K562 (cell line): ENCODE results near the gene SCAMP2. TPM values are rescaled to one million over a fixed set of nuclear protein-coding genes. Genes with fewer than 3 reads are reported as not detected.

Experiments used
- ATAC-seq: fragments of 200-7000 bp; cut with Tn5 transposase; 3 replicates; pipeline ENCODE4 v1.9.1; 2020; ENCODE audit warnings: moderate library complexity
- BruUV-seq: library from RNA; stranded (reverse); fragments of 400-500 nt; replicated peaks from 2 replicates; lab custom pipeline; 2021; lab: Mats Ljungman, UMichigan
- CTCF ChIA-PET: fragments of 300-600 bp; formaldehyde crosslinking; extraction: SDS; loops from one replicate; lab custom pipeline; 2021; ENCODE audit warnings: low intra/inter-chr PET ratio; lab: Yijun Ruan, JAX
- POLR2A ChIA-PET: fragments of 300-600, 350-650 bp; sonication (Branson Sonifier 250); formaldehyde crosslinking; extraction: SDS; loops from one replicate; lab custom pipeline; 2021; ENCODE audit warnings: antibody characterized with exemption, inconsistent platforms; lab: Yijun Ruan, JAX
- DNase-seq, 4 experiments: peaks; one replicate each; pipeline versions ENCODE4 v3.0.0 to v3.0.0-alpha.2; 2011 to 2018; ENCODE audit warnings: low spot score in 3 of 4, mixed read lengths in 3 of 4; ENCODE audit errors: extremely low read depth in 1 of 4
- FAIRE-seq: peaks from 2 replicates; lab custom pipeline; 2011; peaks lifted over from hg19 to GRCh38; lab: Jason Lieb, UNC
- H2AFZ ChIP-seq: 2 replicates; pipeline ENCODE4 v1.6.0; 2011; ENCODE audit warnings: low read depth, low read length, control low read depth, inconsistent platforms
- H3K27ac ChIP-seq: fragments of 200-600 bp; 3 replicates; pipeline ENCODE4 v1.8.0; 2011; ENCODE audit warnings: low read depth, mild to moderate bottlenecking, control low read depth, inconsistent platforms, low read length, moderate library complexity, mixed read lengths; ENCODE audit errors: extremely low read depth
- H3K27me3 ChIP-seq, 2 experiments: fragments of 300-600 bp in 1 of 2; 2 replicates in 1 of 2; 3 replicates in 1 of 2; pipeline versions ENCODE4 v1.6.0 to v1.8.0; 2011; ENCODE audit warnings: inconsistent platforms in 2 of 2, low read length in 2 of 2, mild to moderate bottlenecking in 1 of 2, mixed read lengths in 1 of 2, moderate library complexity in 1 of 2; ENCODE audit not compliant: control insufficient read depth in 2 of 2, insufficient read depth in 2 of 2
- H3K36me3 ChIP-seq: fragments of 300-600 bp; 3 replicates; pipeline ENCODE4 v1.8.0; 2011; ENCODE audit warnings: mild to moderate bottlenecking, low read length, inconsistent platforms; ENCODE audit not compliant: control insufficient read depth, insufficient read depth
- H3K4me1 ChIP-seq, 2 experiments: fragments of 200-600 bp in 1 of 2; replicated peaks in 1 of 2; 2 replicates in 1 of 2; 3 replicates in 1 of 2; pipeline versions ENCODE4 v1.5.1 to v1.8.0; 2011; ENCODE audit warnings: inconsistent platforms in 2 of 2, low read length in 2 of 2, mild to moderate bottlenecking in 1 of 2, mixed read lengths in 1 of 2, moderate library complexity in 1 of 2; ENCODE audit not compliant: control insufficient read depth in 2 of 2, insufficient read depth in 2 of 2
- H3K4me2 ChIP-seq: 2 replicates; pipeline ENCODE4 v1.6.1; 2011; ENCODE audit warnings: low read length, control low read depth, inconsistent platforms, mixed read lengths; ENCODE audit not compliant: insufficient read depth
- H3K4me3 ChIP-seq: fragments of 200-600 bp; sonication (generic), shearing (Covaris generic); 2 replicates; pipeline ENCODE4 v1.5.1; 2016; ENCODE audit warnings: control low read depth, inconsistent platforms
- H3K79me2 ChIP-seq: fragments of 200-600 bp; 3 replicates; pipeline ENCODE4 v1.8.0; 2011; ENCODE audit warnings: low read length, inconsistent platforms; ENCODE audit not compliant: control insufficient read depth, insufficient read depth
- H3K9ac ChIP-seq, 2 experiments: 2 replicates each; pipeline versions ENCODE4 v1.6.0 to v1.6.1; 2011; ENCODE audit warnings: low read depth in 2 of 2, low read length in 2 of 2, control low read depth in 1 of 2, inconsistent platforms in 1 of 2, mild to moderate bottlenecking in 1 of 2, mixed read lengths in 1 of 2; ENCODE audit not compliant: insufficient read depth in 1 of 2
- H3K9me1 ChIP-seq: one replicate; pipeline ENCODE4 v1.6.0; 2011; ENCODE audit warnings: inconsistent platforms, mild to moderate bottlenecking, low read length, moderate library complexity; ENCODE audit not compliant: control insufficient read depth, insufficient read depth
- H3K9me3 ChIP-seq: replicated peaks from 2 replicates; pipeline ENCODE4 v1.5.1; 2011; ENCODE audit warnings: low read depth, low read length, inconsistent platforms; ENCODE audit not compliant: control insufficient read depth, insufficient read depth
- H4K20me1 ChIP-seq: replicated peaks from 2 replicates; pipeline ENCODE4 v1.6.1; 2011; ENCODE audit warnings: low read length, inconsistent platforms, mixed read lengths; ENCODE audit not compliant: control insufficient read depth, insufficient read depth
- CBX2 ChIP-seq: fragments of 200-600 bp; sonication (generic); IDR thresholded peaks from one replicate; pipeline ENCODE4 v1.6.1; 2012; ENCODE audit warnings: mild to moderate bottlenecking, low read length, inconsistent platforms; ENCODE audit not compliant: insufficient read depth, poor library complexity, severe bottlenecking
- CHD4 ChIP-seq: fragments of 200-600 bp; sonication (generic); IDR thresholded peaks from 3 replicates; pipeline ENCODE4 v1.6.1; 2012; ENCODE audit warnings: low read depth, mild to moderate bottlenecking, mixed read lengths, low read length, inconsistent platforms; ENCODE audit not compliant: insufficient read depth, insufficient replicate concordance, poor library complexity, severe bottlenecking
- HCFC1 ChIP-seq: IDR thresholded peaks from 2 replicates; pipeline ENCODE4 v1.6.1; 2012; ENCODE audit warnings: low read depth, low read length, improper control_type of control experiment
- HMG20A ChIP-seq: fragments of 450-650 bp; formaldehyde crosslinking; conservative IDR thresholded peaks from 2 replicates; pipeline ENCODE4 v1.4.0; 2020; ENCODE audit warnings: mild to moderate bottlenecking, mixed read lengths
- MTA1 ChIP-seq: fragments of 450-650 bp; IDR thresholded peaks from 2 replicates; pipeline ENCODE4 v1.6.1; 2017; ENCODE audit warnings: borderline replicate concordance
- NCOA1 ChIP-seq: fragments of 450-650 bp; IDR thresholded peaks from 2 replicates; pipeline ENCODE4 v1.6.1; 2016; ENCODE audit warnings: low read depth
- RBM15 ChIP-seq: fragments of 200-400 bp; formaldehyde crosslinking; IDR thresholded peaks from 2 replicates; pipeline ENCODE4 v1.6.1; 2018; ENCODE audit warnings: mild to moderate bottlenecking, low read length, moderate library complexity; ENCODE audit not compliant: insufficient read depth
- RBM17 ChIP-seq: fragments of 200-400 bp; formaldehyde crosslinking; IDR thresholded peaks from 2 replicates; pipeline ENCODE4 v1.6.1; 2017; ENCODE audit warnings: low read depth, mild to moderate bottlenecking, low read length, borderline replicate concordance
- TEAD4 ChIP-seq, 2 experiments: sonication (generic) in 1 of 2; formaldehyde crosslinking in 1 of 2; IDR thresholded peaks; 2 replicates each; pipeline versions ENCODE4 v1.6.1 to v1.8.0; 2012 to 2022; ENCODE audit warnings: borderline replicate concordance in 1 of 2, inconsistent platforms in 1 of 2, low read length in 1 of 2, mild to moderate bottlenecking in 1 of 2, missing genetic modification reagents in 1 of 2
- ZNF165 ChIP-seq: fragments of 250-450 bp; sonication (Bioruptor Pico); IDR thresholded peaks from 2 replicates; pipeline ENCODE4 v1.4.0; 2020; ENCODE audit warnings: borderline replicate concordance
- ZNF77 ChIP-seq: fragments of 250-450 bp; sonication (Bioruptor Pico); IDR thresholded peaks from 2 replicates; pipeline ENCODE4 v1.5.0; 2020
- WGBS: fragments of 100-300 bp; shearing (Covaris generic); methylation state at CpG from one replicate; pipeline ENCODE4 v1.1.6; 2016; ENCODE audit warnings: low coverage, mixed read lengths; ENCODE audit not compliant: insufficient coverage; ENCODE audit errors: missing lambda C conversion rate; 5-methylcytosine and 5-hydroxymethylcytosine counted together
- in situ Hi-C: fragments of 300-500 bp; cut with MboI; formaldehyde crosslinking; loops from 4 replicates; pipeline ENCODE4 v1.15.0; 2018; ENCODE audit warnings: inconsistent platforms, mixed read lengths
- intact Hi-C: fragments of 100-400 bp; cut with micrococcal nuclease; formaldehyde crosslinking; loops from 2 replicates; pipeline ENCODE4 v1.14.2; 2022
- polyA plus RNA-seq, 8 experiments: library from polyadenylated mRNA; depleted of rRNA in 4 of 8; stranded (reverse) in 5 of 8; unstranded in 3 of 8; fragments of >200 nt; fragmentation: Nextera tagmentation in 2 of 8; fragmentation: Illumina TruSeq in 1 of 8; extraction: Ambion mirVana in 2 of 8; extraction: Trizol in 1 of 8; gene quantifications; 2 replicates each; pipeline versions ENCODE4 v1.2.1 to v1.2.3, GENCODE V29; 2011 to 2014; ENCODE audit warnings: inconsistent platforms in 1 of 8, missing spikeins in 1 of 8
- total RNA-seq, 7 experiments: library from RNA; depleted of rRNA in 6 of 7; stranded (reverse); fragments of >200 nt in 6 of 7; fragmentation: Illumina TruSeq in 2 of 7; extraction: Trizol in 2 of 7; gene quantifications; 2 replicates each; pipeline versions ENCODE4 v1.2.1 to v1.2.3, GENCODE V29; 2011 to 2021; ENCODE audit warnings: low replicate concordance in 1 of 7
- TF ChIP-seq, protein P1 (sequence below): fragments of 450-650 bp; IDR thresholded peaks from 2 replicates; pipeline ENCODE4 v1.7.1; 2018; ENCODE audit warnings: mild to moderate bottlenecking, low read depth; ENCODE audit not compliant: partially characterized antibody
- TF ChIP-seq, protein P2 (sequence below): IDR thresholded peaks from 2 replicates; pipeline ENCODE4 v1.6.1; 2016; ENCODE audit warnings: missing genetic modification characterization, missing compliant biosample characterization
- TF ChIP-seq, protein P3 (sequence below): fragments of 450-650 bp; IDR thresholded peaks from 2 replicates; pipeline ENCODE4 v1.7.0; 2016; ENCODE audit warnings: borderline replicate concordance
- TF ChIP-seq, protein P4 (sequence below): fragments of 450-650 bp; formaldehyde crosslinking; conservative IDR thresholded peaks from 2 replicates; pipeline ENCODE4 v1.4.0; 2022; ENCODE audit warnings: mild to moderate bottlenecking, missing genetic modification characterization

The SCAMP2 gene
- total and polyA plus RNA-seq, 9 of the 15 experiments (the other 6 are each of a cell fraction or from before 2014, with no cell fraction given) = 5.9 to 61.1 (median 20.1) TPM

DNA sequence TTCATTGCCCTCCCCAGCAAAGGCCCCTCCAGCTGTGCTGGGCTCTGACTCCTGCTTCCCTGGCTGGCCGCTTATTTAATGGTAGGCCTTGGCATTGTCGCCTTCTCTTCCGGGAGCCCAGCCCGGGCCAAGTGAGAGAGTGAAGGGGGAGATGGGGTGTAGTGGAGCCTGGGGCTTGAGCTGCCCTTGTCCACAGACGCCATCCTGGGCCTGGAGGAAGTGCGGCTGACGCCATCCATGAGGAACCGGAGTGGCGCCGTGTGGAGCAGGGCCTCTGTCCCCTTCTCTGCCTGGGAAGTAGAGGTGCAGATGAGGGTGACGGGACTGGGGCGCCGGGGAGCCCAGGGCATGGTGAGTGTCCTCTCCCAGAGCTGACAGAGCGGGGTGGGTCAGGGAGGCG is 57.2 kb downstream of the SCAMP2 start:
- no peaks in the 10 kb centered on the region for H4K20me1 ChIP-seq
- no TSS peak for BruUV-seq
- in situ Hi-C loops = no loop called here
- 86% methylated on average over 5 of the region's 15 CpGs for WGBS
- intact Hi-C loops = no loop called here
- peak overlapping the region in 1 of 2 experiments; percentile 58; a peak in 1 of 4 replicates for H3K9ac ChIP-seq
- TF ChIP-seq ZNF77 (CRISPR knock-in tag) (no peak), NCOA1 (no peak), CBX2 (no peak), HCFC1 (no peak), RBM15 (no peak), ZNF165 (CRISPR knock-in tag) (no peak), RBM17 (no peak), CHD4 (no peak), TEAD4 (IDR thresholded peaks at IDR 0.05; ENCODE audit: low read length) (no peak), TEAD4 (CRISPR knock-in tag; IDR thresholded peaks at IDR 0.05; ENCODE audit: borderline replicate concordance) (no peak), HMG20A (no peak), MTA1 (no peak)
- TF ChIP-seq, protein P1, sequence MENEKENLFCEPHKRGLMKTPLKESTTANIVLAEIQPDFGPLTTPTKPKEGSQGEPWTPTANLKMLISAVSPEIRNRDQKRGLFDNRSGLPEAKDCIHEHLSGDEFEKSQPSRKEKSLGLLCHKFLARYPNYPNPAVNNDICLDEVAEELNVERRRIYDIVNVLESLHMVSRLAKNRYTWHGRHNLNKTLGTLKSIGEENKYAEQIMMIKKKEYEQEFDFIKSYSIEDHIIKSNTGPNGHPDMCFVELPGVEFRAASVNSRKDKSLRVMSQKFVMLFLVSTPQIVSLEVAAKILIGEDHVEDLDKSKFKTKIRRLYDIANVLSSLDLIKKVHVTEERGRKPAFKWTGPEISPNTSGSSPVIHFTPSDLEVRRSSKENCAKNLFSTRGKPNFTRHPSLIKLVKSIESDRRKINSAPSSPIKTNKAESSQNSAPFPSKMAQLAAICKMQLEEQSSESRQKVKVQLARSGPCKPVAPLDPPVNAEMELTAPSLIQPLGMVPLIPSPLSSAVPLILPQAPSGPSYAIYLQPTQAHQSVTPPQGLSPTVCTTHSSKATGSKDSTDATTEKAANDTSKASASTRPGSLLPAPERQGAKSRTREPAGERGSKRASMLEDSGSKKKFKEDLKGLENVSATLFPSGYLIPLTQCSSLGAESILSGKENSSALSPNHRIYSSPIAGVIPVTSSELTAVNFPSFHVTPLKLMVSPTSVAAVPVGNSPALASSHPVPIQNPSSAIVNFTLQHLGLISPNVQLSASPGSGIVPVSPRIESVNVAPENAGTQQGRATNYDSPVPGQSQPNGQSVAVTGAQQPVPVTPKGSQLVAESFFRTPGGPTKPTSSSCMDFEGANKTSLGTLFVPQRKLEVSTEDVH = no peak
- TF ChIP-seq, protein P2, sequence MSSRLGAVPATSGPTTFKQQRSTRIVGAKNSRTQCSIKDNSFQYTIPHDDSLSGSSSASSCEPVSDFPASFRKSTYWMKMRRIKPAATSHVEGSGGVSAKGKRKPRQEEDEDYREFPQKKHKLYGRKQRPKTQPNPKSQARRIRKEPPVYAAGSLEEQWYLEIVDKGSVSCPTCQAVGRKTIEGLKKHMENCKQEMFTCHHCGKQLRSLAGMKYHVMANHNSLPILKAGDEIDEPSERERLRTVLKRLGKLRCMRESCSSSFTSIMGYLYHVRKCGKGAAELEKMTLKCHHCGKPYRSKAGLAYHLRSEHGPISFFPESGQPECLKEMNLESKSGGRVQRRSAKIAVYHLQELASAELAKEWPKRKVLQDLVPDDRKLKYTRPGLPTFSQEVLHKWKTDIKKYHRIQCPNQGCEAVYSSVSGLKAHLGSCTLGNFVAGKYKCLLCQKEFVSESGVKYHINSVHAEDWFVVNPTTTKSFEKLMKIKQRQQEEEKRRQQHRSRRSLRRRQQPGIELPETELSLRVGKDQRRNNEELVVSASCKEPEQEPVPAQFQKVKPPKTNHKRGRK (tag) = no peak
- TF ChIP-seq, protein P3, sequence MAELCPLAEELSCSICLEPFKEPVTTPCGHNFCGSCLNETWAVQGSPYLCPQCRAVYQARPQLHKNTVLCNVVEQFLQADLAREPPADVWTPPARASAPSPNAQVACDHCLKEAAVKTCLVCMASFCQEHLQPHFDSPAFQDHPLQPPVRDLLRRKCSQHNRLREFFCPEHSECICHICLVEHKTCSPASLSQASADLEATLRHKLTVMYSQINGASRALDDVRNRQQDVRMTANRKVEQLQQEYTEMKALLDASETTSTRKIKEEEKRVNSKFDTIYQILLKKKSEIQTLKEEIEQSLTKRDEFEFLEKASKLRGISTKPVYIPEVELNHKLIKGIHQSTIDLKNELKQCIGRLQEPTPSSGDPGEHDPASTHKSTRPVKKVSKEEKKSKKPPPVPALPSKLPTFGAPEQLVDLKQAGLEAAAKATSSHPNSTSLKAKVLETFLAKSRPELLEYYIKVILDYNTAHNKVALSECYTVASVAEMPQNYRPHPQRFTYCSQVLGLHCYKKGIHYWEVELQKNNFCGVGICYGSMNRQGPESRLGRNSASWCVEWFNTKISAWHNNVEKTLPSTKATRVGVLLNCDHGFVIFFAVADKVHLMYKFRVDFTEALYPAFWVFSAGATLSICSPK = no peak
- TF ChIP-seq, protein P4, sequence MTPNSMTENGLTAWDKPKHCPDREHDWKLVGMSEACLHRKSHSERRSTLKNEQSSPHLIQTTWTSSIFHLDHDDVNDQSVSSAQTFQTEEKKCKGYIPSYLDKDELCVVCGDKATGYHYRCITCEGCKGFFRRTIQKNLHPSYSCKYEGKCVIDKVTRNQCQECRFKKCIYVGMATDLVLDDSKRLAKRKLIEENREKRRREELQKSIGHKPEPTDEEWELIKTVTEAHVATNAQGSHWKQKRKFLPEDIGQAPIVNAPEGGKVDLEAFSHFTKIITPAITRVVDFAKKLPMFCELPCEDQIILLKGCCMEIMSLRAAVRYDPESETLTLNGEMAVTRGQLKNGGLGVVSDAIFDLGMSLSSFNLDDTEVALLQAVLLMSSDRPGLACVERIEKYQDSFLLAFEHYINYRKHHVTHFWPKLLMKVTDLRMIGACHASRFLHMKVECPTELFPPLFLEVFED (CRISPR knock-in tag) = no peak
- no peak overlapping the region for H3K4me2 ChIP-seq
- no peaks in the 10 kb centered on the region for H3K79me2 ChIP-seq
- ChIA-PET CTCF (no interaction called here), POLR2A (interaction anchor here (0.9 kb wide), 2 partner anchors 12 to 14 kb away, joined by 3 to 4 read pairs; no protein-coding TSS in a partner anchor)
- no peaks in the 10 kb centered on the region for H3K9me1 ChIP-seq
- DNase-seq (no peak), FAIRE-seq (no peak), ATAC-seq (no peak)
- H3K4me3 ChIP-seq = no peak overlapping the region
- no peak overlapping the region for H3K27ac ChIP-seq
- H3K9me3 ChIP-seq = no peaks in the 10 kb centered on the region
- H3K36me3 ChIP-seq = no peaks in the 10 kb centered on the region
- peaks cover 6 to 28% of the 10 kb centered on the region in 2 experiments; a peak in 3 of 5 replicates for H3K4me1 ChIP-seq
- H3K27me3 ChIP-seq = peaks cover 0 to 13% of the 10 kb centered on the region in 2 experiments; a peak in 2 of 5 replicates
- H2AFZ ChIP-seq = no peak overlapping the region
